Neural progenitor cell (in vitro differentiated cells): Measurements from ENCODE around the gene HERC2.

Experiments
- EZH2 ChIP-seq: fragments of 200-600 bp; sonication (generic); IDR thresholded peaks from 2 replicates; pipeline ENCODE4 v1.6.1; 2017; ENCODE audit warnings: antibody characterized with exemption, mild to moderate bottlenecking, moderate library complexity
- EZH2phosphoT487 ChIP-seq: fragments of 200-600 bp; sonication (generic); IDR thresholded peaks from 2 replicates; pipeline ENCODE4 v1.6.1; 2017; ENCODE audit warnings: antibody characterized with exemption
- TF ChIP-seq, protein P1 (sequence below): fragments of 200-600 bp; sonication (generic); IDR thresholded peaks from 2 replicates; pipeline ENCODE4 v1.5.1; 2017; ENCODE audit warnings: antibody characterized with exemption, mild to moderate bottlenecking

DNA sequence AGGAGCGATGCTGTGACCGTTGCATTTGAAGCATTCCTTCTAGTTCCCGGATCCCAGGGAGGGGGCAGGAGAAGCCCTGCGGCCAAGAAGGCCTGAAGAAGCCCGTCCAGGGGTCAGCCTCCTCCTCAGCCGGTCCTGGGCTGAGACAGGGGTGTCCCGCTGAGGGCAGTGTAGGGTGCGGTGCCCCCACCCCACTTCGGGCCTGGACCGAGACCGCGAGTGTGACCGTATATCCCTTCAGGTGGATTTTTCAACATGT, 225.6 kb downstream of the HERC2 start:
- TF ChIP-seq, protein P1, sequence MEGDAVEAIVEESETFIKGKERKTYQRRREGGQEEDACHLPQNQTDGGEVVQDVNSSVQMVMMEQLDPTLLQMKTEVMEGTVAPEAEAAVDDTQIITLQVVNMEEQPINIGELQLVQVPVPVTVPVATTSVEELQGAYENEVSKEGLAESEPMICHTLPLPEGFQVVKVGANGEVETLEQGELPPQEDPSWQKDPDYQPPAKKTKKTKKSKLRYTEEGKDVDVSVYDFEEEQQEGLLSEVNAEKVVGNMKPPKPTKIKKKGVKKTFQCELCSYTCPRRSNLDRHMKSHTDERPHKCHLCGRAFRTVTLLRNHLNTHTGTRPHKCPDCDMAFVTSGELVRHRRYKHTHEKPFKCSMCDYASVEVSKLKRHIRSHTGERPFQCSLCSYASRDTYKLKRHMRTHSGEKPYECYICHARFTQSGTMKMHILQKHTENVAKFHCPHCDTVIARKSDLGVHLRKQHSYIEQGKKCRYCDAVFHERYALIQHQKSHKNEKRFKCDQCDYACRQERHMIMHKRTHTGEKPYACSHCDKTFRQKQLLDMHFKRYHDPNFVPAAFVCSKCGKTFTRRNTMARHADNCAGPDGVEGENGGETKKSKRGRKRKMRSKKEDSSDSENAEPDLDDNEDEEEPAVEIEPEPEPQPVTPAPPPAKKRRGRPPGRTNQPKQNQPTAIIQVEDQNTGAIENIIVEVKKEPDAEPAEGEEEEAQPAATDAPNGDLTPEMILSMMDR, result no peak
- TF ChIP-seq EZH2phosphoT487 (peak; percentile 16), EZH2 (no peak)
